MG63 (cell line): ENCODE results near the gene ZNF787. TPM values are rescaled to one million over a fixed set of nuclear protein-coding genes. Genes with fewer than 3 reads are reported as not detected.
A peak's percentile ranks its signal among the peaks of the same experiment; 100 is the strongest.
"Not testable (repeated sequence)": the region's sequence is repeated elsewhere in the genome, so short reads cannot be mapped to it uniquely, and the experiment has no call there.

Experiments
- DNase-seq: peaks from one replicate; pipeline ENCODE4 v3.0.0-alpha.2; 2020
- H3K27me3 ChIP-seq: fragments of 250-450 bp; sonication (Bioruptor Pico); 2 replicates; pipeline ENCODE4 v1.5.1; 2020; ENCODE audit warnings: mild to moderate bottlenecking, moderate library complexity
- H3K36me3 ChIP-seq: fragments of 250-450 bp; sonication (Bioruptor Pico); 2 replicates; pipeline ENCODE4 v1.5.1; 2020; ENCODE audit warnings: mild to moderate bottlenecking, moderate library complexity
- H3K4me3 ChIP-seq: fragments of 250-450 bp; sonication (Bioruptor Pico); 2 replicates; pipeline ENCODE4 v1.5.1; 2020; ENCODE audit warnings: mild to moderate bottlenecking, moderate library complexity
- H3K9me3 ChIP-seq: fragments of 250-450 bp; sonication (Bioruptor Pico); 2 replicates; pipeline ENCODE4 v1.5.1; 2020; ENCODE audit warnings: mild to moderate bottlenecking, moderate library complexity
- total RNA-seq: library from RNA; depleted of rRNA; stranded (reverse); fragments of >200 nt; shearing (Covaris generic); gene quantifications from 2 replicates; pipeline ENCODE4 v1.2.3, GENCODE V29; 2014; ENCODE audit warnings: low replicate concordance

The ZNF787 gene
- total RNA-seq, 1 experiment from 2014 or later: 103 TPM

DNA sequence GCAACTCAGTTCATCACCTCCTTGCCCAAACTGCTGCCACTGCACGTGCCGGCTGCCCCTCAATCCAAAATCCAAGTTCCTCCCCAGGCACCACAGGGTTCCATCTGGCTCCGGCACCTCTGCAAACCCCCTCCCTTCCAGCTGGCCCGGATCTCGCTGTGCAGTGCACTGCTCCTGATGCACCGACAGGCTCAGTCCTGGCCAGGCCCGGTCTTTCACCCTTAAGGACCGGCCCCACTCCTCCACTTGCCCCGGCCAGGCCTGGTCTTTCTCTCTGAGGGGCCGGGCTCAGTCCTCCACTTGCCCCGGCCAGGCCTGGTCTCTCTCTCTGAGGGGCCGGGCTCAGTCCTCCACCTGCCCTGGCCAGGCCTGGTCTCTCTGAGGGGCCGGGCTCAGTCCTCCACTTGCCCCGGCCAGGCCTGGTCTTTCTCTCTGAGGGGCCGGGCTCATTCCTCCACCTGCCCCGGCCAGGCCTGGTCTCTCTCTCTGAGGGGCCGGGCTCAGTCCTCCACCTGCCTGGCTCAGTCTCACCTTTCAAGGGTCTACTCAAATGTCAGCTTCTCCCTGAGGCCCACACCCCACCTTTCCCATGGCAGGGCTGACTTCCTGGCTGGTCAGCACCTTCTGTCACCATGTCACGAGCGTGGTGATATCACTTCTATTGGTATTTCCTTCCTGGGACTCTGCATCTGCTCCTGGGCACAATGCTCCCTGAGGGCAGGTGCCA is 6.9 kb downstream of the ZNF787 start:
- Histone ChIP-seq H3K36me3 (peaks cover 38% of the 10 kb centered on the region), H3K27me3 (no peaks in the 10 kb centered on the region), H3K4me3 (no peak overlapping the region), H3K9me3 (no peaks in the 10 kb centered on the region)
- DNase-seq: no peak

DNA sequence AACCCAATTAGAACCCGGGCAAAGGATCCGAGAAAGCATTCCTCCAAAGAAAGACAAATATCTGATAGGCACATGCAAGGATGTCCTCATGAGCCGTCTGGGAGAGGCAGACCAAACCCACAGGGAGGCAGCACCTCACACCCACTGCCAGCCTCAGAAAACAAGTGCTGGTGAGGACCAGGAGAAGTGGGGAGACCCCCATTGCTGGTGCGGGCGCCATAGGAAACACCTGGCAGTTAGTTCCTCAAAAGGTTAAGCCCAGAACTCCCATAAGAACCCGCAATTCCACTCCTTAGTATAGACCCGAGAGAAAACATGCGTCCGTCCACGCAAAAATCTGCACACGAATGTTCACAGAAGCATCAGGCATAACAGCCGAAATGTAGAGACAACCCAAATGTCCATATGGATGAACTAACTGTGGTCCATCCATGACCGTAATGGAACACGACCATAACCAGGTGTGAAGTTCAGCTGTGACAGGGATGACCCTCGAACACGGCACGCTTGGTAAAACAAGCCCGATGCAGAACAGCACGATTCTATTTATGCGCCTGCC is 7.9 kb downstream of the ZNF787 start:
- H3K36me3 ChIP-seq: peaks cover 31% of the 10 kb centered on the region
- no peak overlapping the region for H3K4me3 ChIP-seq
- H3K9me3 ChIP-seq: no peaks in the 10 kb centered on the region
- no peak for DNase-seq
- no peaks in the 10 kb centered on the region for H3K27me3 ChIP-seq

DNA sequence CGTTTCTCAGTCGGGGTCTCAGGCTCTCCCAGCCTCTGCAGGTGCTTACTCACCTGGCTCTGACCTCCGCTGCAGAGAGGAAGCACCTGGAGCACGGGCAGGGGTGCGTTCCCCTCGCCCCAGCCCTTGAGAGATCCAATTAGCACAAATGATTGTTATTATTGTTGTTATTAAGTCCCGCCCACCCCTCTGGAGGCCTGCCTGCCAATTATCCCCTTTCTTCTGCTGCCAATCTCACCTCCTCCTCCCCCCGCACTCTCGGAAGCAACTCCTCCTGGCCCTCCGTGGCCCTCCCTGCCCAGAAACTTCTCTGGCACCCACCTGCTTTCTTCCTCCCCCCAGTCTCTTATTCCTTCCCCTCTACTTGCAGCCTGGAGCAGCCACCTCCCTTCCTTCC is 8.8 kb downstream of the ZNF787 start:
- Histone ChIP-seq H3K27me3 (no peaks in the 10 kb centered on the region), H3K9me3 (no peaks in the 10 kb centered on the region), H3K36me3 (peaks cover 24% of the 10 kb centered on the region), H3K4me3 (no peak overlapping the region)
- DNase-seq: no peak

DNA sequence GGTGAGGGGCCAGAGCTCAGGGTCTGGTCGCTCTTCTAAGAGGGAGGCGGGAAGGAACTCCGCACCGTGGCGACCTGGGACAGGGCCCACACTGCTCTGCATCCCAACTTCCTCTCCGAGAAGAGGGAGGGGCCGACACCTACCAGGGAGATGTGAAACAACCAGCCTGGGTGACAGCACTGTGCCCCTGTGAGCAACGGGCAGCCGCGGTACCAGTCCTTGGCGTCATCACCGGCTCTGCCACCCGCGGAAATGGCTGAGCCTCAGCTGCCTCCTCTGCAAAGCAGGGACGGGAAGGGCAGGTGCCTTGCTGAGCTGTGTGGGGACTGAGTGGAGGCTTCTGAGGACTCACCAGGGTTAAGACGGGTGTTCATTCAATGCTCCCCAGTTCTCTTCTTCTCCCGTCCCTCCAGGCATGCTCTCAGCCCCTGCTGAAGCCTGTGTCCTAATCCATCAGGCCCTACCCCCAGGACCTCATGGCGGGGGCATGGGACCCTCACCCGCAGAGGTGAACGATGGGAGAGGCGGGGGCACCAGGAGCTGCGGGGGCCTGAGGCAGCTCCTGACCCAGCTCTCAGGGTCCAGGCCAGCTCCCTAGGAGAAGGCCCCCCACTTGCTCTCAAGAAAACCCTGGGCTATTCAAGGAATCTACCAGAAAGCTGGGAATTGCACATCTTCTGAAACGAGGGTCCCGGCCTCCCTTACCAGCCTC is 9.3 kb downstream of the ZNF787 start:
- no peaks in the 10 kb centered on the region for H3K27me3 ChIP-seq
- H3K4me3 ChIP-seq: no peak overlapping the region
- H3K36me3 ChIP-seq: peaks cover 27% of the 10 kb centered on the region
- DNase-seq: no peak
- H3K9me3 ChIP-seq: no peaks in the 10 kb centered on the region

DNA sequence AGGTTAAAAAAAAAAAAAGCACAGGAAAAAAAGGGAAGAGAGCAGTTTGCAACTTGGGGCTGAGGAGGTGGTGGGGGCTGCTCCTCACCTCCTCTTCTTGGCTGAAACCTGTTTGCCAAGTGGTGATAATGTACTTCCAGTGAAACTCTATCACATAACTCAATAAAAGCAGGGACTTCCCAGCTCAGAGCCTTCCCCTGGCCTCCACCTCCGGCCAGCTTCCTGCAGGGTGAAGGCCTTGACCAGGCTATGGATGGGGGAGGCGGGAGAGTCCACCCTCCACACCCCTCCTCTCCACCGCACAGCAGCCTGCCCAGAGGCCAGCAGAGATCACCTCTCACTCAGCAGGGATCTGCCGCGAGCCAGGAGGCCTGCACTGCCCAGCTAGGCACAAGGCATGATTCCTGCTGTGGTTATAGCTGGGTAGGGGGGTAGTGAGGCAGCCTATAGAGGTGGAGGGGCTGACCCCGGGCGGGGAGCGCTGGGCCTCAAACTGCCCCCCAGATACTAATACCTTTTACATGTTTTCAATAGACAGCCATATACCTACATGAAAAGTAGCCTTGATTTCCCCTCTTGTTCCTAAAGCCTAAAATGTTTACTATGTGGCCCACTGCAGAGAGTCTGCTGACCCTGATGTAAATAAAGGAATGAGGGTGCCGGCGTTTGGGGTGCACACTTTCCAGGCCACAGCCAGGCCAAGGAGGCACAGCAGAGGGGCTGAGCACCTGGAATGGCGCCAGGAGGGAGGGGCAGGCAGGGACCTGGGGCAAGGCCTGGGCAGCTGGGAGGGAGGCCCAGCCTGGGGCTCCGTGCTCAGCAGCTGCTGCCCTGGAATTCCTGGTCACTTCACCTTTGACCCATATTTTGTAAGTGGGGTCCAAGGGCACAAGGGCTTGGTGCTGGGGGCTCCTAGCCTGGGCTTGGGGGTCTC is 10.3 kb downstream of the ZNF787 start:
- peaks cover 22% of the 10 kb centered on the region for H3K36me3 ChIP-seq
- H3K27me3 ChIP-seq: no peaks in the 10 kb centered on the region
- DNase-seq: peak; percentile 19
- no peaks in the 10 kb centered on the region for H3K9me3 ChIP-seq
- no peak overlapping the region for H3K4me3 ChIP-seq

DNA sequence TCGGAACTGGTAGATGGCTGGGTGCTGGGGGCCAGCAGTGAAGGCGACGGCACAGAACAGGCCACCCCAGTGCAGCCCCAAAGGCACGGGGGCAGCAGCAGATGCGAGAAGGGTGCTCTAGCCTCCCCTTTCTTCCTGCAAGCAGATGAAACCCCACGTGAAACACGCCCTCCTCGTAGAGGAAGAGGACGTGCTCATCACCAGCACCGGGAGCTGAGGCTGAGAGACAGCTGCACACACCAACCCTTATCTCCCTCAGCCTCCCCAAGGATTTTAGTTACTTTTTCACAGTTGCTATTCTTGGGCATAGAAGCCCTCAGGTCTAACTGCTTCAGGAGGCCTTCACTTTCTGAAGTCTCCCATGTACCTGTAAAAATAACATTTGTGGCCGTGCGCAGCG is 11.9 kb downstream of the ZNF787 start:
- peaks cover 19% of the 10 kb centered on the region for H3K36me3 ChIP-seq
- no peak for DNase-seq
- H3K4me3 ChIP-seq: no peak overlapping the region
- no peaks in the 10 kb centered on the region for H3K27me3 ChIP-seq
- no peaks in the 10 kb centered on the region for H3K9me3 ChIP-seq

DNA sequence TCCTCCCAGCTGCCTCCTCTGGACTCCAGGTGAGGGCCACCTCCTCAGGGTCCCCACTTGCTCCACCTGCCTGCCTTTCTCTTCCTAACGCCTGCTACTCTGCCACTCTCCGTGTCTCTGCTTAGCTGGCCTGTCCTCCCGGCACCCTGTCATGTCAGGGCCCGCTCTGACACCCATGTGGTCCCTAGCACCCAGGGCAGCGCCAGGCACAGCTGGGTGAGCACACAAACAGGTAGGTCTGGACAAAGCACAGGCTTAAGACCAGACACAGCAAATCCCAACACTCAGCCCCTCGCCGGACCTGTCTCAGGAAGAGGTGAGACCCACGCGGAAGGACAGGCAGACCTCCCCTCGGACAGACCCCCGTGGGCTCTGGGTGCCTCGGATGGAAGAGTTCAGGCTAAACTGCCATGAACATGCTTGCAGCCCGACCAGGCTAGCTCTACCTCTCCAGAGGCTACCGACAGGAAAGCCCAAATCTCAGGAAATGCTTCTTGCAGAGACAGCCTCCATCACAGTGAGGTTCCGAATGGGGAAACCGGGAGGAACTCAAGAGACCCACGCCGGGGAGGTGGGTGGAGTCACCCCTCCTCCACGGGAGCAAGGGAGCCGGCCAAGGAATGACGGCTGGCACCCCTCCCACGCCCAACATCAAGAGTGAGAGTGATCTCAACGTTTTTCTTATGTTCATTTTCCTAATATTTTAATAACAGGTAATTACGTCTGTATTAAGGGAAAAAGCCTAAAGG is 12.5 kb downstream of the ZNF787 start:
- Histone ChIP-seq H3K27me3 (no peaks in the 10 kb centered on the region), H3K4me3 (no peak overlapping the region), H3K36me3 (peaks cover 19% of the 10 kb centered on the region), H3K9me3 (no peaks in the 10 kb centered on the region)
- DNase-seq: no peak

DNA sequence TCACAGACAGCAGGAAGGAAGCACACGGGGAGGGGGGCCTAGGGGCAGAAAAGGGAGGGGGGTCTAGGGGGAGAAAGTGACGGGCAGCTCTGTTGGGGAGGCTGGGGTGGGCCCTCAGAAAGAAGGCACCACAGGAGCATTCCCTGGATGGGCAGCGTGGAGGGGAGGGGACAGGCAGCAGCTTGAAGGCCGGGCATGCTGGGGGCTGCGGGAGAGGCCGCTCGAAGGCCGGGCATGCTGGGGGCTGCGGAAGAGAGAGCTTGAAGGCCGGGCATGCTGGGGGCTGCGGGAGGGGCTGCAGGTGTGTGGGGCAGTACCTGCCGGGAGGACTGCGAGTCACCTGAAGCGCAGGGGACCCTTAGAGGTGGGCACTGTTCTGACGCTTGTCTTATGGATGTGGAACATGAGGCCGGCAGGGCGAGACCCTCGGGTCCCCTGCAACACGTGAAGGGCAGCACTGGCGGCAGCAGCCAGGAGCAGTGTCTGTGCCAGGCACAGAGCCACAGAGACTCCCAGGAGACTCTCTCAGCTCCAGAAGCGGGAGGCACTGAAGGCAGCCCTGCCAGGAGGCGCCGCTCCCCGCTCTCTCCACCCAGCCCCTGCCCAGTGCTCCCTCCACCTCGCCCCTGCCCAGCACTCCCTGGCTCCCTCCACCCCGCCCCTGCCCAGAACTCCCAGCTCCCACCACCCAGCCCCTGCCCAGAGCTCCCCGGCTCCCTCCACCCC is 13.3 kb downstream of the ZNF787 start:
- Histone ChIP-seq H3K27me3 (no peaks in the 10 kb centered on the region), H3K4me3 (no peak overlapping the region), H3K9me3 (no peaks in the 10 kb centered on the region), H3K36me3 (peaks cover 16% of the 10 kb centered on the region)
- no peak for DNase-seq

DNA sequence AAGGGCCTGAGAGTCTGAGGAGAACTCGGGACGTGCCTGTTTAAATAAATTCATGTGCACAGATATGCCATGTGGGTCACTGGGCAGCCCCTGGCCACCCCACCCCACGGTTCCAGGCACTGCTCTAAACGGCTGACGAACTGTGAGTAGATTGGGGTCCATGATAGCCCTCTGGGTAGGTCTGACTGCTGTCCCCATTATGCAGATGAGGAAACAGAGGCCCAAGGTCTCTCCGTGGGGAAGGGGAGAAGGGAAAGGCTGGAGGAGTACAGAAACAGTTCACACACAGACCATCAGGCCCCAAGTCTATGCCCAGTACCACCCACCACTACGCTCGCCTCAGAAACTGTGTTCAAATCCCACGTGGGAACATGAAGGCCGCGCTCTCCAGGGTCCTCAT is 14.1 kb downstream of the ZNF787 start:
- DNase-seq: no peak
- Histone ChIP-seq H3K4me3 (no peak overlapping the region), H3K36me3 (peaks cover 23% of the 10 kb centered on the region), H3K27me3 (no peaks in the 10 kb centered on the region), H3K9me3 (no peaks in the 10 kb centered on the region)

DNA sequence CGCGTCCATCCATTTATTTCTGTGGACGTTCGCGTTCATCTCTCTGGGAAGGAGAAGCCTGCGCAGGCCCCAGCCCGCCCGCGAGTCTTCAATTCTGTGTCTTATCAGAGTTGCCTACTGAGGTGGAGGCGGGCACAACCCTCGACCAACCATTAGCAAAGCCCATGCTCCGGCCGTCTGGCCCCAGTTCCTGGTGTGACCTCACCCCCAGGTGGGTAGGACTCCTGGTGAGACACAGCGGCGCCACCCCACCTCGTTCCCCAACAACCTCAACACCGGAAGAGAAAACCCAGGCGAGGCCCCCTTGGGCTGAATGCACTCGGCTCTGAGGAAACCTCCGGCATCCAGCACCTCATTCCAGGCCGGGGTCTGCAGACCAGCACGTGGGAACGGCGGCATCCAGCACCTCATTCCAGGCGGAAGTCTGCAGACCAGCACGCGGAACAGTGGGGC is 14.7 kb downstream of the ZNF787 start:
- DNase-seq: no peak
- Histone ChIP-seq H3K36me3 (peaks cover 29% of the 10 kb centered on the region), H3K4me3 (no peak overlapping the region), H3K9me3 (no peaks in the 10 kb centered on the region), H3K27me3 (no peaks in the 10 kb centered on the region)

DNA sequence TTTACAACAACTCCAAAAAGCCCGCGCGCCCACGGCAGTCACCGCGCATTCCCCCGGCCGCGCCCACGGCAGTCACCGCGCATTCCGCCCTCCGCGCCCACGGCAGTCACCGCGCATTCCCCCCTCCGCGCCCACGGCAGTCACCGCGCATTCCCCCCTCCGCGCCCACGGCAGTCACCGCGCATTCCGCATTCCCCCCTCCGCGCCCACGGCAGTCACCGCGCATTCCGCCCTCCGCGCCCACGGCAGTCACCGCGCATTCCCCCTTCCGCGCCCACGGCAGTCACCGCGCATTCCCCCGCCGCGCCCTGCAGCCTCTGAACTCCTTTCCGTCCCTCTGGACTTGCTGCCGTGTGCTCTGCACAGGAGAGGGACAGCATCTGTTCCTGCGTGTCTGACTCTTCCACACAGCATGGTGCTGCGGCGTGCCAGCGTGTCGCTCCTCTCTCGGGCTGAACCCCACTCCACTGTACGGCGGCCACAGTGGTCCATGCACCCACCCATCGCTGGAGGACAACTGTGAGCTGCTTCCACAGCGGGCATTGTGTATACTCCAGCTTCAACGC is 15.2 kb downstream of the ZNF787 start:
- H3K36me3 ChIP-seq: peaks cover 33% of the 10 kb centered on the region
- not testable (repeated sequence) for H3K4me3 ChIP-seq, H3K27me3 ChIP-seq, H3K9me3 ChIP-seq, DNase-seq

DNA sequence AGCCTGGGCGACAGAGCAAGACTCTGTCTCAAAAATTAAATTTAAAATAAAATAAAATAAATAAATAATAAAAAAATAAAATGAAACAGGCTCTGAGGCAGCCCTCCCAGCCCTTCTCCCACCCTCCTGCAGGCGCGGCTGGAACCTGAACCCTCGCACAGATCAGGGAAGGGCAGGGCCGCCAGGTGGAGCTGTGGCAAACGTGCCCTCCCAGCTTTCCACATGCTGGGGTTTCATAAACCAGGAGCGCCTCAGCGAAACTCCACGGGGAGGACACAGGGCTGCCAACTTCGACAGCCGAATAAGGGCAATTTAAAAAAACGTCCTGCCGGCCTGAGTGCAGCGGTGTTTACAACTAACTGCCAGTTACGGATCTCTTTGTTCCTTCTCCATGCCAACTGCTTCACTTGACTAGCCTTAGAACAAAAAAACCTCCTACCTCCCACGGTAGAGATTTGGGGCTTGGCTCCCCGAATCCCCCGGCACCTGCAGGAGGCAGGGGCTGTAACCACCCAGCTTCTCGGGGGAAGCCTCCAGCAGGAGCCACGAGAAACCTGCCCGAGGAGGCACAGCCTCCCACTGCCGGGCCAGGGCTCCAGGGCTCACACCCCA is 15.9 kb downstream of the ZNF787 start:
- H3K4me3 ChIP-seq: no peak overlapping the region
- no peaks in the 10 kb centered on the region for H3K9me3 ChIP-seq
- H3K36me3 ChIP-seq: peaks cover 31% of the 10 kb centered on the region
- no peaks in the 10 kb centered on the region for H3K27me3 ChIP-seq
- peak; percentile 25 for DNase-seq

DNA sequence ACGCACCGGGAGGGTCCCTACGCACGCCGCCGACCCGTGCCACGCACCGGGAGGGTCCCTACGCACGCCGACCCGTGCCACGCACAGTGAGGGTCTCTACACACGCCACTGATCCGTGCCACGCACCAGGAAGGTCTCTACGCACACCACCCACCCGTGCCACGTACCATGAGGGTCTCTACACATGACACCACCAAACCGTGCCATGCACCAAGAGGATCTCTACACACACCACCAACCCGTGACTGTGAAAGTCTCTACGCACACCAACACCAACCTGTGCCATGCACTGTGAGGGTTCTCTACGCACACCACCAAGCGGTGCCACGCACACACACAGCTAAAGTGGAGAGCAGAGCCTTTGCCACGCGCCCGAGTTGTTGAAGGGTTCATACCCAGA is 16.7 kb downstream of the ZNF787 start:
- DNase-seq: no peak
- peaks cover 37% of the 10 kb centered on the region for H3K36me3 ChIP-seq
- no peaks in the 10 kb centered on the region for H3K9me3 ChIP-seq
- H3K27me3 ChIP-seq: no peaks in the 10 kb centered on the region
- no peak overlapping the region for H3K4me3 ChIP-seq

DNA sequence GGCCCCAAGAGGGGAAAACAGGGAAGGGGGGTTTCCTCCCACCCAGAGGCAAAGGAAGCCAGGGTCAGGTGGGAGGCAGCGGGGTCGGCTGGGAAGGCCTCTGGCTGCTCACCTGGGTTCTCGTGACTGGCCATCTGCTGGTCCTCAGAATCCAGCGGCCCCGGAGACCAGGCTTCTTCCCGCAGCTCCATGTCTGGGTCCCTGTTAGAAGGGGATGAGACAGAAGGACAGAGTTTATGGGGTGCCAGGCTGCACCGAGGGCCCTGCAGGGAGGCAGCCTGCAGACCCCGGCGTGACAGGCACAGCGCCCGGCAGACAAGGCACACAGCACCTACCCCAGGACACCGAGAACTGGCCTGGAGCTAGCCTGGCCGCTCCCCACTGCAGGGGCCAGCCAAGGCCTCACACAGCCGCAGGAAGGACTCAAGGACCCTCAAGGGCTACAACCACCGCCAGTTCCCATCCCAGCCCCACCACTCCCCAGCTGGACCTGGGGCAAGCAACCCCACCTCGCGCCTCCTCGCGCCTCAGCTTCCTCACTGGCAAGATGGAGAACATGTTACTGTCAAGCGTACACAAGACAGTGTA is 18.0 kb downstream of the ZNF787 start:
- no peak for DNase-seq
- Histone ChIP-seq H3K36me3 (peaks cover 39% of the 10 kb centered on the region), H3K27me3 (no peaks in the 10 kb centered on the region), H3K9me3 (no peaks in the 10 kb centered on the region), H3K4me3 (no peak overlapping the region)
